Naive B cell (primary cell): ENCODE measurements around the gene RGS12. TPM values are rescaled to one million over a fixed set of nuclear protein-coding genes. Genes with fewer than 3 reads are reported as not detected.

Experiments
- ATAC-seq, 2 donors: fragments of 150-1000 bp; cut with Tn5 transposase; 2 replicates each; pipeline ENCODE4 v1.10.0; 2021; ENCODE audit warnings: low read depth in 2 of 2, mild to moderate bottlenecking in 2 of 2, moderate library complexity in 2 of 2
- DNase-seq: peaks from one replicate; pipeline ENCODE4 v3.0.0; 2022
- H3K27ac Mint-ChIP-seq, 6 donors: one replicate each; pipeline ENCODE4 v1.8.0; 2020 to 2022; ENCODE audit warnings: mild to moderate bottlenecking in 6 of 6, mixed read lengths in 6 of 6, moderate library complexity in 5 of 6, inconsistent platforms in 2 of 6
- H3K27me3 Mint-ChIP-seq, 3 donors: one replicate each; pipeline ENCODE4 v1.8.0; 2021 to 2022; ENCODE audit warnings: mixed read lengths in 3 of 3, mild to moderate bottlenecking in 1 of 3
- H3K36me3 Mint-ChIP-seq, 2 donors: one replicate each; pipeline ENCODE4 v1.8.0; 2020 to 2022; ENCODE audit warnings: mixed read lengths in 2 of 2, inconsistent platforms in 1 of 2, mild to moderate bottlenecking in 1 of 2
- H3K4me1 Mint-ChIP-seq, 3 donors: one replicate each; pipeline ENCODE4 v1.8.0; 2020 to 2022; ENCODE audit warnings: mixed read lengths in 3 of 3, inconsistent platforms in 1 of 3, mild to moderate bottlenecking in 1 of 3, moderate library complexity in 1 of 3
- H3K4me3 Mint-ChIP-seq, 8 donors: one replicate each; pipeline ENCODE4 v1.8.0; 2020 to 2022; ENCODE audit warnings: mild to moderate bottlenecking in 8 of 8, mixed read lengths in 8 of 8, moderate library complexity in 8 of 8, inconsistent platforms in 2 of 8
- H3K9me3 Mint-ChIP-seq, 7 donors: one replicate each; pipeline ENCODE4 v1.8.0; 2020 to 2022; ENCODE audit warnings: mixed read lengths in 7 of 7, mild to moderate bottlenecking in 5 of 7, inconsistent platforms in 2 of 7, moderate library complexity in 1 of 7
- polyA plus RNA-seq, 6 donors: library from polyadenylated mRNA; unstranded; fragments of 300-500 nt; fragmentation: Illumina TruSeq; gene quantifications; one replicate each; pipeline ENCODE4 v1.2.3, GENCODE V29; 2021; ENCODE audit warnings: low read depth in 6 of 6

The RGS12 gene
- polyA plus RNA-seq, 6 donors from 2014 or later: 0.36 to 6.8 (median 2.5) TPM

GRCh38 chr4:3261411-3262207, 31.2 kb upstream of the RGS12 start:
- H3K9me3 Mint-ChIP-seq: peaks cover 0 to 3% (median 0%) of the 10 kb centered on the region in 7 donors
- peaks cover 0 to 6% (median 0%) of the 10 kb centered on the region in 3 donors for H3K27me3 Mint-ChIP-seq
- H3K27ac Mint-ChIP-seq: no peak overlapping the region
- DNase-seq: no peak
- H3K36me3 Mint-ChIP-seq: no peaks in the 10 kb centered on the region
- H3K4me3 Mint-ChIP-seq: no peak overlapping the region
- peaks cover 6 to 13% (median 12%) of the 10 kb centered on the region in 3 donors for H3K4me1 Mint-ChIP-seq
- ATAC-seq: no peak

DNA sequence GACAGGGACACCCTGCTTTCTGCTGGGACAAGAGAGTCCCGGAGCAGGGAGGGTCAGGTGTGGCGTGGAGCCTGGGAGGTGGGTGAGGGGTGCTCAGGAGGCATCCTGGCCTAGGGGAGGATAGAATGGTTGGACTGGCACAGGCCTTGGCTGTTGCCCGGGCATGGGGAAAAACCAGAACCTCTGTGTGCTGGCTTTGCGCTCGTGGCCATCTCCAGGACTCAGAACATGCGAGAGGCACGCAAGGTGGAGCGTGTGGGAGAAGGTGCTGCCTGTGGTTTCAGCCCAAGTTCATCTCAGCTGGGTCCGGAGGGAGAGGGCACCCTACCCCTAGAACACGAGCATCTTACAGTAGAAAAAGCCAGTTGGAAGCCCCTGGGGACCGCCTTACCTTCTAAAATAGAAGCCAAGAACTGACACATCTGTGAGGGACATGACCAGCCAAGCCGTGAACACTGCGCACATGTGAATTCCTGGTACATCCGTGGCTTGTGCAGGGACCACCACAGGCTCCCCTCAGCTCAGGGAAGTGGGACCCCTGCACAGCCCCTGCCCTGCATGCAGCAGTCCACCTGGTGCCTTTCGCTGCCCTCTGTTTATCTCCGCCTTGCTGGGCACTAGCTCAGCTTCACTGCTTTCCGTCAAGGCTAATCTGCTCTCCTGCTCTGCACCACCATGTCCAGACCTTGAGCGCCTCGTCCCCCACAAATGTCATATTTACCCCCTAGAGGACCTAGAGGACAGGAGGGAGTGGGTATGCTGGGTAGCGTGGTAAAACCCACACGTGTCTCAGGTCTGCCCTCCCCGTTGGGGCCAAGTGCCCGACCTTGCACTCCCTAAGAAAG, 30.4 kb upstream of the RGS12 start:
- Mint-ChIP-seq H3K4me1 (peaks cover 5 to 6% (median 5%) of the 10 kb centered on the region in 3 donors), H3K27ac (peak overlapping the region in 1 of 6 donors; percentile 83), H3K36me3 (no peaks in the 10 kb centered on the region), H3K4me3 (peak overlapping the region in 1 of 8 donors; percentile 56), H3K9me3 (peaks cover 0 to 3% (median 0%) of the 10 kb centered on the region in 7 donors), H3K27me3 (peaks cover 0 to 6% (median 0%) of the 10 kb centered on the region in 3 donors)
- DNase-seq (no peak), ATAC-seq (no peak)

DNA sequence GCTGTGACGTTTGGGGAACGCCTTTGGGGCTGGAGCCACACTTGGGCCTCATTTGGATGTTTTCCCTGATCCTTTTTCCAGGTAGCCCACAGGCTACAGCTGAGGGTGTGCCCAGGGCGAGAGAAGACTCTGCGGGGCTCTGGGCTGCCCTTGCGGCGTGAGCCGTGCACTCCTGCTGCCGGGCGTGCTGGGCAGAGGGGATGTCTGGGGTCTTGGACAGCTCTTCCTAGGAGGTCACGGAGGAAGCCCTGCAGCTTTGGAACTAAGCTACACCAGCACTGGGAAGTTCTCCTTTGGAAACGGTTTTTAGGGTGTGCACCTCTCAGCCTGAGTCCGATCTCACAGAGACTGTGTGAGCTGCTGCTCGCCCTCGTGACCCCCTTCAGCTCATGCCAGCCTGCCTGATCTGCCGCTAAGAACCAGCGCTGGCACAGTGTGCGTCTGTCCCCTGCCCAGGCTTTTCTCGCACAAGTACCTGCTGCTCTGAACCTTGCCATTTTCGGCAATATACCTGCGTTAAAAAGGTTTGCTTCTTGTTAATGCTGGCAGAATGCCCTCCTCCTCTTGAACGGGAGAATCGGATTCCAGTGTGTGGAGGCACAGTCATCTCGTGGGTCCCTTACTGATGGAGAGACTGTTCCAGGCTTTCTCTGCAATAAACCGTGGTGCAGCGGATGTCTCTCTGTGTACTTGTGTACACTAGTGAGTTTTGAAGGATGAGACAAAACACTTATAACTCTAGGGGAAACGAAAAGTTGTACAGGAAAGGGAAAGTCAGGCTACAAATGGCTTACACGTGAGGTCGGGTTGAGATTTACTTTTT, 29.6 kb upstream of the RGS12 start:
- DNase-seq (no peak), ATAC-seq (no peak)
- Mint-ChIP-seq H3K27ac (no peak overlapping the region), H3K36me3 (no peaks in the 10 kb centered on the region), H3K4me3 (no peak overlapping the region), H3K9me3 (peaks cover 0 to 3% (median 0%) of the 10 kb centered on the region in 7 donors), H3K4me1 (peaks cover 0 to 3% (median under 1%) of the 10 kb centered on the region in 3 donors), H3K27me3 (peaks cover 0 to 6% (median 0%) of the 10 kb centered on the region in 3 donors)

DNA sequence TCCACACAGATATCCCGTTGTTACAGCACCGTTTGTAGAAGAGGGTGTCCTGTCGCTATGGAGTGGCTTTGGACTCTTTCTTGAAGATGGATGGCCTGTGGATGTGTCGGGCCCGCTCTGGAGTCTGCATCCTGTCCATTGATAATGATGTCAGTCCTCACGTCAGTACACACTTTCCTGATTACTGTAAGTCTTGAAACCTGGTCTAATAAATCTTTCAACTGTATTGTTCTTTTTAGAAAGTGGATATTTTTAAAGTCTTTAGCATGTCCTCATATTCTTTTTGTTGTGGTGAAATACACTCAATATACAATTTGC, 29.0 kb upstream of the RGS12 start:
- no peaks in the 10 kb centered on the region for H3K36me3 Mint-ChIP-seq
- H3K4me3 Mint-ChIP-seq: no peak overlapping the region
- peaks cover 0 to 3% (median 0%) of the 10 kb centered on the region in 7 donors for H3K9me3 Mint-ChIP-seq
- H3K27ac Mint-ChIP-seq: peak overlapping the region in 1 of 6 donors; percentile 42
- H3K4me1 Mint-ChIP-seq: no peaks in the 10 kb centered on the region
- peaks cover 0 to 6% (median 0%) of the 10 kb centered on the region in 3 donors for H3K27me3 Mint-ChIP-seq
- DNase-seq (no peak), ATAC-seq (no peak)

- H3K27me3 Mint-ChIP-seq: peaks cover 0 to 6% (median 0%) of the 10 kb centered on the region in 3 donors
- DNase-seq (no peak), ATAC-seq (no peak)
- peaks cover 0 to 3% (median 0%) of the 10 kb centered on the region in 7 donors for H3K9me3 Mint-ChIP-seq
- H3K27ac Mint-ChIP-seq: no peak overlapping the region
- no peaks in the 10 kb centered on the region for H3K4me1 Mint-ChIP-seq
- no peak overlapping the region for H3K4me3 Mint-ChIP-seq
- H3K36me3 Mint-ChIP-seq: no peaks in the 10 kb centered on the region
These were observed 26.7 kb upstream of the RGS12 start for GRCh38 chr4:3266076-3266475.

- Mint-ChIP-seq H3K27ac (no peak overlapping the region), H3K27me3 (peaks cover 0 to 3% (median 0%) of the 10 kb centered on the region in 3 donors), H3K9me3 (peaks cover 0 to 8% (median 3%) of the 10 kb centered on the region in 7 donors), H3K36me3 (no peaks in the 10 kb centered on the region), H3K4me1 (peaks cover 0 to 6% (median 4%) of the 10 kb centered on the region in 3 donors), H3K4me3 (no peak overlapping the region)
- DNase-seq: no peak
- no peak for ATAC-seq
These were observed 25.0 kb upstream of the RGS12 start for GRCh38 chr4:3267576-3268394.

- ATAC-seq (no peak), DNase-seq (no peak)
- H3K36me3 Mint-ChIP-seq: no peaks in the 10 kb centered on the region
- no peak overlapping the region for H3K4me3 Mint-ChIP-seq
- H3K27me3 Mint-ChIP-seq: no peaks in the 10 kb centered on the region
- H3K4me1 Mint-ChIP-seq: peaks cover 0 to 6% (median 4%) of the 10 kb centered on the region in 3 donors
- H3K27ac Mint-ChIP-seq: no peak overlapping the region
- peaks cover 0 to 13% (median 4%) of the 10 kb centered on the region in 7 donors for H3K9me3 Mint-ChIP-seq
These were observed 24.3 kb upstream of the RGS12 start for GRCh38 chr4:3268395-3269104.

GRCh38 chr4:3269105-3269927, 23.5 kb upstream of the RGS12 start:
- H3K9me3 Mint-ChIP-seq: peaks cover 0 to 16% (median 4%) of the 10 kb centered on the region in 7 donors
- no peaks in the 10 kb centered on the region for H3K36me3 Mint-ChIP-seq
- DNase-seq (no peak), ATAC-seq (no peak)
- no peak overlapping the region for H3K4me3 Mint-ChIP-seq
- no peak overlapping the region for H3K27ac Mint-ChIP-seq
- H3K4me1 Mint-ChIP-seq: peaks cover 0 to 6% (median 4%) of the 10 kb centered on the region in 3 donors
- no peaks in the 10 kb centered on the region for H3K27me3 Mint-ChIP-seq

DNA sequence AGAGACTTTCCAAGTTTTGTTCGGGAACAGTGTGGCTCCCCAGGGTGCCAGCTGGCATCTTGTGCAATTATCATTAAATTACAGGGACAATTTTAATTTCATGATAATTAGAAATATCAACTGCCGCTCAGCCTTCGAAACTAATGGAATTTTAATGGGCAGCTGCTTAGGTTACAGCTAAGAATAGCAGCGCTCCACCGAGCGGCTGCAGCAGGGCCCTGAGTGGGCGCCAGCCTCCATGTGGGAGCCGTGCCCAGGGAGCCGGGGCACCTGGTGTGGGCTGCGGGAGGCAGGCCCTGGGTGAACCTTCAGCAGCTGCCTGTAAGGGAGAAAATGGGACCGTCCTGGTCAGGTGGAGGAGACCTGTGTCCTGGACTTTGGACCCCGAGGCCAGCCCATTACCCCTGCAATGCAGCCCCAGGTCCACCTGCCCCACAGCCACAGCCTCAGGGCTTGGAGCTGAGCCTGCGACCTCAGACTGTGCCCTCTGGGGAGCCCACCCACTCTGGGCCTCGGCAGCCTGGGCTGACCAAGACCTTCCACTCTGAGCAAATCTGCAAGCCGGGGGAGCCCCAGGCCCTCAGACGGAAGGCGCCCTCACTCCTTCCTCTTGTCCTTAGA, 22.7 kb upstream of the RGS12 start:
- ATAC-seq (no peak), DNase-seq (no peak)
- peak overlapping the region in 1 of 6 donors; percentile 33 for H3K27ac Mint-ChIP-seq
- H3K36me3 Mint-ChIP-seq: peaks cover 0 to under 1% of the 10 kb centered on the region in 2 donors
- no peaks in the 10 kb centered on the region for H3K27me3 Mint-ChIP-seq
- peaks cover 0 to 16% (median 4%) of the 10 kb centered on the region in 7 donors for H3K9me3 Mint-ChIP-seq
- H3K4me1 Mint-ChIP-seq: peaks cover 0 to 6% (median 4%) of the 10 kb centered on the region in 3 donors
- H3K4me3 Mint-ChIP-seq: no peak overlapping the region

- Mint-ChIP-seq H3K27ac (no peak overlapping the region), H3K36me3 (peaks cover 0 to 11% of the 10 kb centered on the region in 2 donors), H3K4me3 (no peak overlapping the region), H3K9me3 (peaks cover 0 to 16% (median 4%) of the 10 kb centered on the region in 7 donors), H3K27me3 (no peaks in the 10 kb centered on the region), H3K4me1 (peaks cover 0 to 6% (median 4%) of the 10 kb centered on the region in 3 donors)
- ATAC-seq (no peak), DNase-seq (no peak)
These were observed 21.7 kb upstream of the RGS12 start for GRCh38 chr4:3271131-3271530.

DNA sequence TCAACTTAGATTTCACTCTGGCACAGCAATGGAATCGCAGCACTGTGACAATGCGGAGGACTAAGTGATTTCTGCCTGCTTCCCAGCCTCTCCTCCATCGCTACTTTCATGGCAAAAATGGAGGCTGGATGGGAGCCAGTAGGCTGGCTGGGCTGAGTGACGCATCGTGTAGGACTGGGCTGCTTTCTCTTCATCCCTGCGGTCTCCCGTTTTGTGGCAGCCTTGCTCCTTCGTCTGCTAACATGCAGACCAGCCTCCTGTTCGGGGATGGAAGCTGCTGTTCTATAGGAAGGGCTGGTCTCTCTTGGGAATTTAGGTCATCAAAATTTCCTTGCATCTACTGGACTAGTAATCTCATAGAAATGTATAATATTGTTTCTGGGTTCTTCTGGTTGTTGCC, 15.8 kb upstream of the RGS12 start:
- Mint-ChIP-seq H3K27ac (no peak overlapping the region), H3K27me3 (peaks cover 0 to 26% (median 0%) of the 10 kb centered on the region in 3 donors), H3K4me1 (peaks cover 0 to 4% (median 3%) of the 10 kb centered on the region in 3 donors), H3K36me3 (peaks cover 4 to 18% of the 10 kb centered on the region in 2 donors), H3K4me3 (no peak overlapping the region), H3K9me3 (peaks cover 8 to 35% (median 18%) of the 10 kb centered on the region in 7 donors)
- DNase-seq (no peak), ATAC-seq (no peak)
